Liver (tissue), 9 donors: ENCODE measurements around the gene BANK1. TPM values are rescaled to one million over a fixed set of nuclear protein-coding genes. Genes with fewer than 3 reads are reported as not detected.

Source experiments
- DNase-seq: peaks from one replicate; pipeline ENCODE4 v3.0.0-alpha.2; 2017; ENCODE audit warnings: low spot score
- H3K27ac ChIP-seq, 2 donors: one replicate each; pipeline ENCODE4 v1.7.0; 2013; ENCODE audit warnings: inconsistent platforms in 2 of 2, low read length in 2 of 2, control low read depth in 1 of 2, low read depth in 1 of 2, mild to moderate bottlenecking in 1 of 2
- H3K27me3 ChIP-seq, 4 donors: one replicate each; pipeline versions ENCODE4 v1.6.1 to v1.7.0; 2013; ENCODE audit warnings: low read length in 3 of 4, inconsistent platforms in 1 of 4, mild to moderate bottlenecking in 1 of 4, moderate library complexity in 1 of 4; ENCODE audit not compliant: control insufficient read depth in 4 of 4, insufficient read depth in 4 of 4
- H3K36me3 ChIP-seq, 4 donors: one replicate each; pipeline versions ENCODE4 v1.6.1 to v1.7.0; 2013; ENCODE audit warnings: low read length in 3 of 4, mild to moderate bottlenecking in 3 of 4, low read depth in 1 of 4, moderate library complexity in 1 of 4; ENCODE audit not compliant: control insufficient read depth in 4 of 4, insufficient read depth in 3 of 4
- H3K4me1 ChIP-seq, 4 donors: one replicate each; pipeline versions ENCODE4 v1.6.1 to v1.7.0; 2013; ENCODE audit warnings: low read length in 3 of 4, mild to moderate bottlenecking in 3 of 4, moderate library complexity in 1 of 4; ENCODE audit not compliant: control insufficient read depth in 4 of 4, insufficient read depth in 4 of 4
- H3K4me3 ChIP-seq, 3 donors: one replicate each; pipeline versions ENCODE4 v1.6.1 to v1.7.0; 2013; ENCODE audit warnings: low read length in 3 of 3, control low read depth in 1 of 3, low read depth in 1 of 3, mild to moderate bottlenecking in 1 of 3
- H3K9ac ChIP-seq, 2 donors: one replicate each; pipeline ENCODE4 v1.7.0; 2013; ENCODE audit warnings: low read length in 2 of 2, mild to moderate bottlenecking in 2 of 2, moderate library complexity in 2 of 2, control low read depth in 1 of 2, low read depth in 1 of 2
- H3K9me3 ChIP-seq, 4 donors: one replicate each; pipeline versions ENCODE4 v1.6.1 to v1.7.0; 2013; ENCODE audit warnings: low read length in 3 of 4; ENCODE audit not compliant: control insufficient read depth in 4 of 4
- ATF3 ChIP-seq: IDR thresholded peaks from 2 replicates; pipeline ENCODE4 v1.6.1; 2016; ENCODE audit warnings: antibody characterized with exemption
- CTCF ChIP-seq: fragments of 150-350 bp; IDR thresholded peaks from 2 replicates; pipeline ENCODE4 v1.5.1; 2017; ENCODE audit warnings: improper control_type of control experiment, low read depth, low read length; ENCODE audit not compliant: missing input control
- EGR1 ChIP-seq, 2 donors: IDR thresholded peaks; 2 replicates each; pipeline ENCODE4 v1.6.1; 2016 to 2018; ENCODE audit warnings: antibody characterized with exemption in 2 of 2, low read depth in 2 of 2
- FOXA1 ChIP-seq: IDR thresholded peaks from 2 replicates; pipeline ENCODE4 v1.6.1; 2016; ENCODE audit warnings: antibody characterized with exemption
- FOXA2 ChIP-seq: IDR thresholded peaks from 2 replicates; pipeline ENCODE4 v1.6.1; 2016; ENCODE audit warnings: antibody characterized with exemption
- GABPA ChIP-seq, 2 donors: IDR thresholded peaks in 1 of 2; conservative IDR thresholded peaks in 1 of 2; 2 replicates each; pipeline ENCODE4 v1.6.1; 2016; ENCODE audit warnings: antibody characterized with exemption in 2 of 2, mild to moderate bottlenecking in 1 of 2, moderate library complexity in 1 of 2
- HNF4A ChIP-seq, 2 donors: conservative IDR thresholded peaks; 2 replicates each; pipeline ENCODE4 v1.6.1; 2016; ENCODE audit warnings: antibody characterized with exemption in 2 of 2, mild to moderate bottlenecking in 2 of 2
- HNF4G ChIP-seq: IDR thresholded peaks from 2 replicates; pipeline ENCODE4 v1.6.1; 2016; ENCODE audit warnings: antibody characterized with exemption
- JUND ChIP-seq, 2 donors: IDR thresholded peaks; 2 replicates each; pipeline ENCODE4 v1.6.1; 2016; ENCODE audit warnings: antibody characterized with exemption in 2 of 2
- MAX ChIP-seq: IDR thresholded peaks from 2 replicates; pipeline ENCODE4 v1.6.1; 2016; ENCODE audit warnings: antibody characterized with exemption
- NR2F2 ChIP-seq: IDR thresholded peaks from 2 replicates; pipeline ENCODE4 v1.6.1; 2016; ENCODE audit warnings: antibody characterized with exemption
- RAD21 ChIP-seq, 2 donors: IDR thresholded peaks; 2 replicates each; pipeline ENCODE4 v1.6.1; 2016; ENCODE audit warnings: antibody characterized with exemption in 2 of 2, mild to moderate bottlenecking in 2 of 2
- REST ChIP-seq: IDR thresholded peaks from 2 replicates; pipeline ENCODE4 v1.6.1; 2016; ENCODE audit warnings: antibody characterized with exemption, mild to moderate bottlenecking
- RXRA ChIP-seq, 2 donors: IDR thresholded peaks; 2 replicates each; pipeline ENCODE4 v1.6.1; 2017 to 2018; ENCODE audit warnings: antibody characterized with exemption in 2 of 2, mild to moderate bottlenecking in 1 of 2
- SP1 ChIP-seq: IDR thresholded peaks from 2 replicates; pipeline ENCODE4 v1.6.1; 2018; ENCODE audit warnings: antibody characterized with exemption, mild to moderate bottlenecking
- TAF1 ChIP-seq: conservative IDR thresholded peaks from 2 replicates; pipeline ENCODE4 v1.6.1; 2016; ENCODE audit warnings: antibody characterized with exemption, mild to moderate bottlenecking
- YY1 ChIP-seq: IDR thresholded peaks from 2 replicates; pipeline ENCODE4 v1.6.1; 2016; ENCODE audit warnings: antibody characterized with exemption, mild to moderate bottlenecking
- ZBTB33 ChIP-seq: IDR thresholded peaks from 2 replicates; pipeline ENCODE4 v1.6.1; 2016; ENCODE audit warnings: antibody characterized with exemption
- whole genome bisulfite sequencing: extraction: QIAGEN DNeasy Blood & Tissue Kit; methylation state at CpG from one replicate; pipeline ENCODE4 v1.1.7; 2013; 5-methylcytosine and 5-hydroxymethylcytosine counted together
- polyA plus RNA-seq, 2 donors: library from polyadenylated mRNA; stranded (reverse) in 1 of 2; unstranded in 1 of 2; fragments of 200-250 nt in 1 of 2; fragments of >200 nt in 1 of 2; fragmentation: Nextera tagmentation in 1 of 2; extraction: Ambion mirVana in 1 of 2; gene quantifications; one replicate each; pipeline versions ENCODE4 v1.2.1 to v1.2.3, GENCODE V29; 2013 to 2015
- total RNA-seq, 2 donors: library from RNA; depleted of rRNA; stranded (reverse); fragments of >200 nt; gene quantifications; one replicate each; pipeline ENCODE4 v1.2.3, GENCODE V29; 2014
- donor health status: healthy.
- donor health status: healthy.
- donor health status: healthy.
- donor health status: healthy.
- donor health status: healthy.

The BANK1 gene
- total and polyA plus RNA-seq, 4 donors = 0.06 to 1.7 (median 0.35) TPM

- no peak for TF ChIP-seq ATF3
- no peak for TF ChIP-seq FOXA1
Measured at GRCh38 chr4:101967697-101968346, 177.3 kb downstream of the BANK1 start (continued).

- Histone ChIP-seq H3K27ac (no peak overlapping the region), H3K36me3 (no peaks in the 10 kb centered on the region), H3K27me3 (no peaks in the 10 kb centered on the region), H3K4me1 (no peaks in the 10 kb centered on the region), H3K9me3 (no peaks in the 10 kb centered on the region), H3K9ac (no peak overlapping the region), H3K4me3 (no peak overlapping the region)
- no peak for DNase-seq
- WGBS = 76% methylated on average over 2 of the region's 2 CpGs
- no peak for TF ChIP-seq NR2F2
- TF ChIP-seq FOXA2 = no peak
- no peak for TF ChIP-seq JUND (IDR thresholded peaks at IDR 0.05)
- TF ChIP-seq SP1 = no peak
Measured at GRCh38 chr4:101968364-101968763, 177.8 kb downstream of the BANK1 start.

GRCh38 chr4:101969965-101970364 lies 179.4 kb downstream of the BANK1 start:
- no peak for DNase-seq
- TF ChIP-seq ZBTB33 (no peak), HNF4A (conservative IDR thresholded peaks at IDR 0.05) (no peak), RXRA (IDR thresholded peaks at IDR 0.05) (no peak), REST (no peak), MAX (no peak), HNF4G (no peak), RAD21 (IDR thresholded peaks at IDR 0.05) (no peak), YY1 (no peak), FOXA1 (no peak), TAF1 (no peak), GABPA (IDR thresholded peaks at IDR 0.05 in 1 of 2, conservative IDR thresholded peaks at IDR 0.05 in 1 of 2) (no peak), FOXA2 (no peak), ATF3 (no peak), CTCF (no peak), SP1 (no peak), NR2F2 (no peak), EGR1 (IDR thresholded peaks at IDR 0.05; ENCODE audit: low read depth in 2 of 2) (no peak), JUND (IDR thresholded peaks at IDR 0.05) (no peak)

More at GRCh38 chr4:101969965-101970364, 179.4 kb downstream of the BANK1 start:
- Histone ChIP-seq H3K9ac (no peak overlapping the region), H3K9me3 (no peaks in the 10 kb centered on the region), H3K36me3 (no peaks in the 10 kb centered on the region), H3K4me3 (no peak overlapping the region), H3K27me3 (no peaks in the 10 kb centered on the region), H3K4me1 (no peaks in the 10 kb centered on the region), H3K27ac (no peak overlapping the region)
- 77% methylated on average over 6 of the region's 6 CpGs for WGBS
